Upper lobe of left lung (tissue), 4 donors: Measurements from ENCODE around the gene NCCRP1.

ENCODE experiments used
- EP300 ChIP-seq, 4 donors: sonication (generic); formaldehyde crosslinking; IDR thresholded peaks; one replicate each; pipeline ENCODE4 v1.5.1; 2017; ENCODE audit warnings: antibody characterized with exemption in 4 of 4, control low read depth in 2 of 4
- POLR2A ChIP-seq, 4 donors: fragments of 450-650 bp; IDR thresholded peaks; one replicate each; pipeline ENCODE4 v1.5.1; 2016 to 2017; ENCODE audit warnings: antibody characterized with exemption in 4 of 4, mild to moderate bottlenecking in 2 of 4
- POLR2AphosphoS5 ChIP-seq, 2 donors: sonication (generic); formaldehyde crosslinking; IDR thresholded peaks; one replicate each; pipeline ENCODE4 v1.5.1; 2017; ENCODE audit warnings: antibody characterized with exemption in 2 of 2
- TF ChIP-seq, protein P1 (sequence below), 6 experiments: fragments of 450-650 bp in 4 of 6; fragments of 200-600 bp in 2 of 6; sonication (generic) in 2 of 6; IDR thresholded peaks; one replicate each; pipeline ENCODE4 v1.5.1; 2016 to 2019; ENCODE audit warnings: antibody characterized with exemption in 6 of 6

DNA sequence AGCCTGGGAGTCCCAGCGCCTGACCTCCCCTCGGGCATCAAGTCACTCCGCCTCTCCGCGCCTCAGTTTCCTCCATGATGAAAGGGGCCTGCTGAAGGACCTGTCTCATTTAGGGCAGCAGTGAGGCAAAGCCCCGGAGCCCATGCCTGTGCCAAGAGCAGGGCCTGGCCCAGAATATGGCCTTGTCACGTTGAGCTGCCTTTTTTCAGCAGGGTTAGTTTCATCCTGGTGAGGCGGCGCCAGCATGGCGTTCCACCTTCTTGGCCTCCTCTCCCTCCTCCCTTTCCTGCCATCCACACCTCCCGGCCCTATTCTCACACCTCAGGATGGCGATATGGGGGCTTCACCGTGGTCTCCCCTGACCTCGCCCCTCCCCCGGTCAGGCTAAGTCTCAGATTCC, 41.0 kb upstream of the NCCRP1 start:
- TF ChIP-seq EP300 (IDR thresholded peaks at IDR 0.05) (no peak), POLR2A (IDR thresholded peaks at IDR 0.05) (no peak), POLR2AphosphoS5 (IDR thresholded peaks at IDR 0.05) (no peak)
- TF ChIP-seq, protein P1, sequence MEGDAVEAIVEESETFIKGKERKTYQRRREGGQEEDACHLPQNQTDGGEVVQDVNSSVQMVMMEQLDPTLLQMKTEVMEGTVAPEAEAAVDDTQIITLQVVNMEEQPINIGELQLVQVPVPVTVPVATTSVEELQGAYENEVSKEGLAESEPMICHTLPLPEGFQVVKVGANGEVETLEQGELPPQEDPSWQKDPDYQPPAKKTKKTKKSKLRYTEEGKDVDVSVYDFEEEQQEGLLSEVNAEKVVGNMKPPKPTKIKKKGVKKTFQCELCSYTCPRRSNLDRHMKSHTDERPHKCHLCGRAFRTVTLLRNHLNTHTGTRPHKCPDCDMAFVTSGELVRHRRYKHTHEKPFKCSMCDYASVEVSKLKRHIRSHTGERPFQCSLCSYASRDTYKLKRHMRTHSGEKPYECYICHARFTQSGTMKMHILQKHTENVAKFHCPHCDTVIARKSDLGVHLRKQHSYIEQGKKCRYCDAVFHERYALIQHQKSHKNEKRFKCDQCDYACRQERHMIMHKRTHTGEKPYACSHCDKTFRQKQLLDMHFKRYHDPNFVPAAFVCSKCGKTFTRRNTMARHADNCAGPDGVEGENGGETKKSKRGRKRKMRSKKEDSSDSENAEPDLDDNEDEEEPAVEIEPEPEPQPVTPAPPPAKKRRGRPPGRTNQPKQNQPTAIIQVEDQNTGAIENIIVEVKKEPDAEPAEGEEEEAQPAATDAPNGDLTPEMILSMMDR (IDR thresholded peaks at IDR 0.05): no peak
